Spinal cord (tissue), 10 donors: Measurements from ENCODE around the gene CRBN. TPM values are rescaled to one million over a fixed set of nuclear protein-coding genes. Genes with fewer than 3 reads are reported as not detected.
A peak's percentile ranks its signal among the peaks of the same experiment; 100 is the strongest.

Source experiments
- DNase-seq, 6 donors: peaks; one replicate each; pipeline versions ENCODE4 v3.0.0 to v3.0.0-alpha.2; 2013 to 2015; ENCODE audit warnings: low spot score in 6 of 6, low read depth in 4 of 6
- H3K27ac ChIP-seq: one replicate; pipeline ENCODE4 v1.5.1; 2013; ENCODE audit warnings: low read depth, low read length, control low read depth
- H3K27me3 ChIP-seq: one replicate; pipeline ENCODE4 v1.6.1; 2013; ENCODE audit warnings: low read length; ENCODE audit not compliant: control insufficient read depth, insufficient read depth
- H3K36me3 ChIP-seq: one replicate; pipeline ENCODE4 v1.6.1; 2013; ENCODE audit warnings: low read length; ENCODE audit not compliant: control insufficient read depth, insufficient read depth
- H3K4me1 ChIP-seq: one replicate; pipeline ENCODE4 v1.6.1; 2013; ENCODE audit warnings: low read length; ENCODE audit not compliant: control insufficient read depth, insufficient read depth
- H3K4me3 ChIP-seq: one replicate; pipeline ENCODE4 v1.5.1; 2013; ENCODE audit warnings: low read depth, low read length, control low read depth
- H3K9me3 ChIP-seq: one replicate; pipeline ENCODE4 v1.6.1; 2013; ENCODE audit warnings: low read length; ENCODE audit not compliant: control insufficient read depth, insufficient read depth
- WGBS: methylation state at CpG from one replicate; pipeline ENCODE4 v1.1.5; 2013; ENCODE audit warnings: missing lambda C conversion rate; ENCODE audit not compliant: insufficient coverage; 5-methylcytosine and 5-hydroxymethylcytosine counted together
- long read RNA-seq, 4 donors: transcript quantifications; one replicate each; lab custom pipeline, GENCODE V29; 2026
- polyA plus RNA-seq, 2 donors: library from polyadenylated mRNA; unstranded; fragments of 120-200 nt; gene quantifications; one replicate each; pipeline ENCODE4 v1.2.1, GENCODE V29; 2013; ENCODE audit not compliant: insufficient read length in 2 of 2
- total RNA-seq, 2 donors: library from RNA; depleted of rRNA in 1 of 2; stranded (reverse); fragments of 120-200 nt in 1 of 2; fragments of >200 nt in 1 of 2; gene quantifications; one replicate each; pipeline versions ENCODE4 v1.2.3 to v1.2.4, GENCODE V29; 2013 to 2014
- donor health status: healthy.

The CRBN gene
- total RNA-seq (100 to 1,000 TPM in 1 of 2 donors, 10 to 100 TPM in 1; 84.3 to 170 TPM), polyA plus RNA-seq (10 to 100 TPM; 54.2 to 66.1 TPM)
- long read RNA-seq, donor 1, full-length matches to known transcripts, result 35 of 78 reads
- long read RNA-seq, donor 1, partial matches to known transcripts, result 37 of 78 reads
- long read RNA-seq, donor 1, other reads (novel, unspliced or antisense), result 6 of 78 reads
- long read RNA-seq, donor 2, partial matches to known transcripts, result 11 of 15 reads
- long read RNA-seq, donor 2, other reads (novel, unspliced or antisense), result 0 of 15 reads
- long read RNA-seq, donor 3, transcript CRBN-201 (11 exons, 2,206 nt), result major isoform, 7 of 9 reads
- long read RNA-seq, donor 3, partial matches to known transcripts, result 0 of 9 reads
- long read RNA-seq, donor 3, other reads (novel, unspliced or antisense), result 0 of 9 reads
- long read RNA-seq, donor 4, full-length matches to known transcripts, result 32 of 32 reads
- long read RNA-seq, donor 4, partial matches to known transcripts, result 0 of 32 reads
- long read RNA-seq, donor 4, other reads (novel, unspliced or antisense), result 0 of 32 reads

DNA sequence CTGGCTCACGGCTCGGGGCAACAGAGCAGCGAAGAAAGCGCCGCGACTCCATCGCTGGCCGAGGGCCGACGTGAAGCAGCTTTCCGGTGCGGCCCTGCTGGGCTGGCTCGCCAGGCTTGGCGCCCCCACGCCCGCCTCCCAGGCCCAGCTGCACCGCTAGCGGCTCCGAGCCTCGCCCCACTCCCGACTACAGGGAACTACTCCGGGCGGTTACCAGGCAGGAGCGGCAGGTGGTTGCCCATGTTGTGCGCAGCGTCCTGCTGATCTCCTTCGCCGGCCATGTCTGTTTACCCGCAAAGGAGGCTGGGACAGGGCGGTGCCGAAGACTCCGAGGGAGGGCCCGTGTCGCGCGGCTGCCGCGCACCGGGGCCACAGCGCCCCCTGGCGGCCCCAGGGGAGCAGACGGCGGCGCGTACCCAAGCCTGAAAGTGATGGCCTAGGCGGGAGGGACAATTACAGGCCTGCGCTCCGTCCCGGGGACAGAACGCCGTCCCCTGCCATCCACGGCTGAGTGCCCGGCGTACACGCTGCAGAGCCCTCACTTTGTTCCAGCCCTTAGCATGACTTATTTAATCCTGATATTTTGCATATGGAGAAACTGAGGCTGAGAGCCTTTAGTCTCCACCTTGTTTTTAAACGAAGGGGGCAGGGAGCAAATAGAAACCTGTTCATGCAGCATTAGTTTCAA lies at the start of gene CRBN:
Gene CRBN (minus strand): TSS at position 285 of the 688 bp plus-strand sequence. CDS start 4 bp downstream, at position 281.
- Histone ChIP-seq H3K9me3 (no peaks in the 10 kb centered on the region), H3K4me3 (peak within 1 kb of the TSS; percentile 88), H3K36me3 (no peaks in the 10 kb centered on the region), H3K4me1 (no peaks in the 10 kb centered on the region), H3K27ac (no peak within 1 kb of the TSS), H3K27me3 (no peaks in the 10 kb centered on the region)
- WGBS, result under 1% methylated on average over 55 of the region's 56 CpGs
- peak; percentile 77 to 97 (median 87) for DNase-seq

DNA sequence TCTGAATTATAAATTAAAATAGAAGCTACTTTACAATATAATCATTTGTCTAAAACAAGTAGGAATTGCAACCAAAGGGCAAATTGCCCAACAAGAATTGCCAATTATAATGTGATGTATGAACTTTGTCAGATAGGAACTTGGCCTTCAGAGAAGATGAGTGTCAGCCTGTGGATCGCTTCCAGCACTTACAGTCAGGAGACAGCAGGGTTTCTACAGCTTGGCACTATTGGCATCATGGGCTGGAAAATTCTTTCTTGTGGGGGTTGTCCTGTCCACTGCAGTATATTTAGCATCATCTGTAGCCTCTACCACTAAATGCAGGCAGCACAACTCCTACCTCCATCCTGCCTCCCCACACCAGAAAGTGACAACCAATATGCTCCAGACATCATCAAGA lies 48.1 kb upstream of the CRBN start:
- no CpG with 5 or more reads among the region's 1 CpG for WGBS
- H3K27me3 ChIP-seq, result no peaks in the 10 kb centered on the region
- H3K4me3 ChIP-seq, result no peak overlapping the region
- peak in 2 of 6 donors; percentile 26 to 80 for DNase-seq
- H3K4me1 ChIP-seq, result no peaks in the 10 kb centered on the region
- H3K27ac ChIP-seq, result no peak overlapping the region
- H3K9me3 ChIP-seq, result no peaks in the 10 kb centered on the region
- H3K36me3 ChIP-seq, result no peaks in the 10 kb centered on the region

DNA sequence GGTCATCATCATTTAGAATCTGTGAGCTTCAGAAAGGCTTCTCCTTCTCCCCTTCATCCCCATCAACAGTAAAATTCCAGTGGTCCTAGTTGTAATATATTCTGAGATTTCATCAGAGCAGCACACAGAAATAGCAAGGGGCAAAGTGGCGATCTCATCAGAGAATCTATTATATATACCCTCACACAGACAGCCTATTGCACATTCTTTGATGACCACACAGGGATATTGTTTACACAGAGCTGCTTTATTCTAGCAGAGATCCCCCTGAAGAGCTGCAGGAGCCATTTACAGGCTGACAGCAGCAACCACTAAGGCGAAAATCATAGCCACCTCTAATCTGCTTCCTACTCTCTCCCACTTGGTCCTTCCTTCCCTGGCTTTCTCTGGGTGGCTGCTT lies 42.0 kb upstream of the CRBN start:
- H3K27me3 ChIP-seq, result no peaks in the 10 kb centered on the region
- no peaks in the 10 kb centered on the region for H3K36me3 ChIP-seq
- H3K4me1 ChIP-seq, result no peaks in the 10 kb centered on the region
- DNase-seq, result peak in 1 of 6 donors; percentile 39
- H3K27ac ChIP-seq, result no peak overlapping the region
- WGBS, result 54% methylated on average over 1 of the region's 2 CpGs
- no peaks in the 10 kb centered on the region for H3K9me3 ChIP-seq
- no peak overlapping the region for H3K4me3 ChIP-seq

DNA sequence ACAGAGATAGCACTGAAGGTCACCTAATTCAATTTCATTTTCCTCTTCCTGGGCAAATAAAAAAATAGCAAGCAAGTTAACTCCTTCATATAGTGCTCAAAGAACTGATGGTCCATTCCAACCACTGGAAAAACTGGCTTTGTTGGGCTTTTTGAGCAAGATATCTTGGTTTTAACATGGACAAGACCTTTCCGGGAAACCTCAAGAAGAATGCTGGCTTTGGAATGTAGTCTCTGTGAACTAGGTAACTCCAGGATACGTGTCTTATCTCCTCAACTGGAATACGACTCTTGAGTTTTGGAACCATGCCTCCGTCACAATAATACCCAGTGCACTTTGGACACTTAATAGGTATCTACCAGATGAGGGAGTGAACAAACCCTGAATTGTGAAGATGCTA lies 36.9 kb upstream of the CRBN start:
- DNase-seq, result no peak
- Histone ChIP-seq H3K27me3 (no peaks in the 10 kb centered on the region), H3K27ac (no peak overlapping the region), H3K4me1 (no peaks in the 10 kb centered on the region), H3K36me3 (no peaks in the 10 kb centered on the region), H3K9me3 (no peaks in the 10 kb centered on the region), H3K4me3 (no peak overlapping the region)
- 100% methylated on average over 1 of the region's 4 CpGs for WGBS

DNA sequence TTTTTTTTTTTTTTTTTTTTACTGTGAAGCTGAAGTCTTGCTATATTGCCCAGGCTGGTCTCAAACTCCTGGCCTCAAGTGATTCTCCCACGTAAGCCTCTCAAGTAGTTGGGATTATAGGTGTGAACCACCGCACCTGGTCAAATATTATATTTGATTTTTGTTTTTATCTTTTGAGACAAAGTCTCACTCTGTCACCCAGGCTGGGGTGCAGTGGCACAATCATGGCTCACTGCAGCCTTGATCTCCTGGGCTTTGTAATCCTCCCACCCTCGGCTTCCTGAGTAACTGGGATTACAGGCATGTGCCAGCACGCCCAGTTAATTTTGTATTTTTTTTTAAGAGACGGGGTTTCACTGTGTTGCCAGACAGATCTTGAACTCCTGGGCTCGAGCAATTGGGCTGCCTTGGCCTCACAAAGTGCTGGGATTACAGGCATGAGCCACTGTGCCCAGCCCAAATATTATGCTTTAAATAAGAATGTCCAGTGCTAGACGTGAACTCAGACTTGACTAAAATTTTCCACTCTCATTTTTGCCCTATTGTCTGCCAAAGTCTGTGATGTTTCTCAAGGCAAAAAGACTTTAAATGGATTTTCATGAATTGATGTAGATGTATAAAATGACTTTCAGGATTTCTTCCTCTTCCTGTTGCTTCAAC lies 33.4 kb upstream of the CRBN start:
- no peaks in the 10 kb centered on the region for H3K36me3 ChIP-seq
- H3K4me1 ChIP-seq, result no peaks in the 10 kb centered on the region
- no peaks in the 10 kb centered on the region for H3K27me3 ChIP-seq
- H3K9me3 ChIP-seq, result no peaks in the 10 kb centered on the region
- no peak overlapping the region for H3K27ac ChIP-seq
- no peak overlapping the region for H3K4me3 ChIP-seq
- 92% methylated on average over 2 of the region's 7 CpGs for WGBS
- DNase-seq, result no peak

DNA sequence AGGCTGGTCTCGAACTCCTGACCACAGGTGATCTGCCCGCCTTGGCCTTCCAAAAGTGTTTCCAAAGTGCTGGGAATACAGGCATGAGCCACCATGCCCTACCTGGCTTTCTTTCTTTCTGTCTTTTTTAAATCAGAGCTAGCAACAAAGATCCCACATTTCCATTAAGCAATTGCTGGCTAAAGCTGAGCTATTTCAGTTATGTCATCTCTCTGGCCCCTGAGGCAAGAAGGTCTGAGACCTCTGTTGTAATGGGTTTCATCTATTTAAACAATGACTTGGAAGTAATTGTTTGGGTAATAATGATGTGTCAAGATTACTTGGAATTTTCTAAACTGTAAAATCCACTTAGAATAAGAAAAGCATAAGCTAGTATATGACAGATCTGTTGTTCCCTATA lies 30.2 kb upstream of the CRBN start:
- Histone ChIP-seq H3K36me3 (no peaks in the 10 kb centered on the region), H3K27me3 (no peaks in the 10 kb centered on the region), H3K4me3 (no peak overlapping the region), H3K27ac (no peak overlapping the region), H3K9me3 (no peaks in the 10 kb centered on the region), H3K4me1 (no peaks in the 10 kb centered on the region)
- DNase-seq, result no peak
- WGBS, result 100% methylated on average over 2 of the region's 2 CpGs

DNA sequence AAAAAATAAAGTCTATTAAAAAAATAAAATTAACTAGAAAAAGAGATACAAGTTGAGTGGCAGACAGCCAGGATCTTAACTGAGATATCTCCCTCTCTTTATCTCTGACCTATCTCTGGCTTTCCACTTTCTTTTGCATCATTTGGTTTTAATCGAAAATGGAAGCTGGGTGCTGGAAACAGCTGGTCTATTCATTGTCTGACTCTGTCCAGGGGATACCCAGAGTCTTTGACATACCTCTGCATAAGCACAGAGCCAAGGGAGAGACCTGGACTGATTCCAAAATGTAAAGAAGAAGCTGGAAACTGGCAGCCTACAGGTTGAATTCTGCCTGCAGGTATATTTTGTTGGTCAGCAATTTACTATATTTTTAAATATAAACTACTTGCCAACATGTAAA lies 29.6 kb upstream of the CRBN start:
- Histone ChIP-seq H3K9me3 (no peaks in the 10 kb centered on the region), H3K27ac (no peak overlapping the region), H3K36me3 (no peaks in the 10 kb centered on the region), H3K4me1 (no peaks in the 10 kb centered on the region), H3K27me3 (no peaks in the 10 kb centered on the region), H3K4me3 (no peak overlapping the region)
- no peak for DNase-seq
- 100% methylated on average over 1 of the region's 1 CpG for WGBS

DNA sequence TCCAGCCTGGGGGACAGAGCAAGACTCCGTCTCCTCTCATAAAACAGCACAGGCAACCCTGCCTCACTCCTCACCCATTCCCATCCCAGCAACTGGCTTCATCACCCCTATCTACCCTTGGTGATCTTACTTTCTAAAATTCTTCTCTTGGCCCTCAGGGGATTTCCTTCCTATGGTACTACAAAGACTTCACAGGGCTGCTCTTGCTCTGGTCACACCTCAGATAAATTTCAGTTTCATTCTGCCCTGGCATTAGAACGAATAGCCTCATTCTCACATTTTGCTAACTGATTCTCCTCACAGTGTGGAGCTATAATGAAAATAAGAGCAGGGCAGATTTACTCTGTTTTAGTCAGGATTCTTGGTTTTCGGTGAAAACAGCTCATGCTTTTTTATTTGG lies 22.1 kb upstream of the CRBN start:
- 53% methylated on average over 2 of the region's 3 CpGs for WGBS
- Histone ChIP-seq H3K27ac (no peak overlapping the region), H3K4me3 (no peak overlapping the region), H3K36me3 (no peaks in the 10 kb centered on the region), H3K9me3 (no peaks in the 10 kb centered on the region), H3K27me3 (no peaks in the 10 kb centered on the region), H3K4me1 (peaks cover 3% of the 10 kb centered on the region)
- peak in 2 of 6 donors; percentile 28 to 36 for DNase-seq

DNA sequence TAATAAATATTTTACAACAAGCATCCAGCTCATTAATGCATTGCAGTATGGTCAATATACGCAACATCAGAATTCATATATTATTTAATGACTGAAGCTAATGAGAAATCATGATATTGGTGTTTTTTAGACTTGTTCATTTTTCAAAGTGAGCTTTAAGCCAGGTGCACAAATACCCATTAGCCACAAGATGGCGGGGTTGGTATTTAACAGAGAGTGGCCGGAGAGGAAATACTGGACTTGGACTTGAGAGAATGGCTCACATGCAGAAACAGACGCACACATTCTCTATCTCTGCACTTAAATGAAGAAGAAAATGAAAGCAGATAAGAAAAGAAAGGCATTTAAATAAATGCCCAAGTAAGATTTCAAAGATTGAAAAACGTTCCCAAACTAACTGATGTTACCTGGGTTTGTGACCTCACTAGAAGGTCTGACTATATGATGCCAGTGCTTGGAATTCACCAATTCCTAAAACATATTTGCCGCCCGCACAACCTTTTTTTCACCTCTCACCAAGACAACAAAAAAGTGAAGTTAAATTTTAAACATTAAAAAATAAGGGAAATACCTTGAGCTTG lies 21.2 kb upstream of the CRBN start:
- H3K36me3 ChIP-seq, result no peaks in the 10 kb centered on the region
- no CpG with 5 or more reads among the region's 7 CpGs for WGBS
- no peak overlapping the region for H3K4me3 ChIP-seq
- H3K27ac ChIP-seq, result no peak overlapping the region
- peak; percentile 62 to 97 (median 75) for DNase-seq
- H3K9me3 ChIP-seq, result no peaks in the 10 kb centered on the region
- H3K4me1 ChIP-seq, result peaks cover 3% of the 10 kb centered on the region
- no peaks in the 10 kb centered on the region for H3K27me3 ChIP-seq
